Measurements from ENCODE around the gene CDC37L1. TPM values are rescaled to one million over a fixed set of nuclear protein-coding genes. Genes with fewer than 3 reads are reported as not detected.

The CDC37L1 gene
- total and polyA plus RNA-seq, 9 donors, result 14.6 to 24.2 (median 20.7) TPM

GRCh38 chr9:4739587-4740387 is 60.4 kb downstream of the CDC37L1 start:
- Histone ChIP-seq H3K9me3 (no peaks in the 10 kb centered on the region), H3K27ac (peak overlapping the region; percentile 86 to 87), H3K36me3 (no peaks in the 10 kb centered on the region), H3K4me1 (ENCODE audit: insufficient read depth) (peaks cover 10% of the 10 kb centered on the region), H3K4me3 (peak overlapping the region; percentile 74), H3K27me3 (no peaks in the 10 kb centered on the region)
- no peak for DNase-seq
- WGBS, 3 donors, result 13 to 22% (median 17%) methylated on average over 26 of the region's 26 CpGs
- intact Hi-C loops (cut with DNase I), result loop anchor here (2.0 to 10.0 kb wide), 5 partner anchors 47 to 855 kb away; partner anchors contain the start of genes PLPP6 (in 3 of the 4), CDC37L1 (in 2 of the 4) and SPATA6L (in 2 of the 4)
- TF ChIP-seq CTCF (IDR thresholded peaks at IDR 0.05) (no peak), POLR2A (IDR thresholded peaks at IDR 0.05) (no peak), EP300 (IDR thresholded peaks at IDR 0.05) (no peak)

- Histone ChIP-seq H3K27me3 (no peaks in the 10 kb centered on the region), H3K4me3 (peak overlapping the region; percentile 74), H3K36me3 (no peaks in the 10 kb centered on the region), H3K4me1 (ENCODE audit: insufficient read depth) (peaks cover 10% of the 10 kb centered on the region), H3K9me3 (no peaks in the 10 kb centered on the region), H3K27ac (peak overlapping the region; percentile 86 to 87)
- intact Hi-C loops (cut with DNase I), result loop anchor here (2.0 to 10.0 kb wide), 5 partner anchors 48 to 854 kb away; partner anchors contain the start of genes PLPP6 (in 3 of the 4), CDC37L1 (in 2 of the 4) and SPATA6L (in 2 of the 4)
- WGBS, 3 donors, result 0 to 2% (median 0%) methylated on average over 4 of the region's 4 CpGs
- no peak for DNase-seq
- TF ChIP-seq EP300 (IDR thresholded peaks at IDR 0.05), result no peak
- no peak for TF ChIP-seq CTCF (IDR thresholded peaks at IDR 0.05)
- no peak for TF ChIP-seq POLR2A (IDR thresholded peaks at IDR 0.05)
Observed at GRCh38 chr9:4740388-4740637, 60.9 kb downstream of the CDC37L1 start.

GRCh38 chr9:4740638-4741364 is 61.4 kb downstream of the CDC37L1 start, which contains the start of gene AK3:
AK3 (minus strand) TSS chr9:4741202; CDS start chr9:4741087, 115 bp downstream.
- peak within 1 kb of the TSS; percentile 86 to 87 for H3K27ac ChIP-seq
- H3K36me3 ChIP-seq, result no peaks in the 10 kb centered on the region
- no peaks in the 10 kb centered on the region for H3K9me3 ChIP-seq
- TF ChIP-seq CTCF (IDR thresholded peaks at IDR 0.05) (peak in 2 of 3 donors; percentile 23 to 50), POLR2A (IDR thresholded peaks at IDR 0.05) (peak; percentile 80), EP300 (IDR thresholded peaks at IDR 0.05) (no peak)
- H3K4me3 ChIP-seq, result peak within 1 kb of the TSS; percentile 74
- peak; percentile 89 to 95 (median 93) for DNase-seq
- H3K27me3 ChIP-seq, result no peaks in the 10 kb centered on the region
- WGBS, 3 donors, result 0 to 1% (median 0%) methylated on average over 62 to 84 of the region's 84 CpGs
- peaks cover 10% of the 10 kb centered on the region for H3K4me1 ChIP-seq (ENCODE audit: insufficient read depth)
- intact Hi-C loops (cut with DNase I), result loop anchor here (2.0 to 10.0 kb wide), 5 partner anchors 48 to 854 kb away; partner anchors contain the start of genes PLPP6 (in 3 of the 4), CDC37L1 (in 2 of the 4) and SPATA6L (in 2 of the 4)

GRCh38 chr9:4741365-4742089 is 62.2 kb downstream of the CDC37L1 start:
- 1 to 2% (median 1%) methylated on average over 40 to 54 of the region's 54 CpGs for WGBS, 3 donors
- peaks cover 10% of the 10 kb centered on the region for H3K4me1 ChIP-seq (ENCODE audit: insufficient read depth)
- intact Hi-C loops (cut with DNase I), result loop anchor here (2.0 to 10.0 kb wide), 5 partner anchors 49 to 853 kb away; partner anchors contain the start of genes PLPP6 (in 3 of the 4), CDC37L1 (in 2 of the 4) and SPATA6L (in 2 of the 4)

More at GRCh38 chr9:4741365-4742089, 62.2 kb downstream of the CDC37L1 start:
- Histone ChIP-seq H3K4me3 (peak overlapping the region; percentile 74), H3K27me3 (no peaks in the 10 kb centered on the region), H3K36me3 (no peaks in the 10 kb centered on the region), H3K9me3 (no peaks in the 10 kb centered on the region), H3K27ac (peak overlapping the region; percentile 86 to 87)
- peak in 3 of 5 donors; percentile 46 to 66 (median 51) for DNase-seq
- TF ChIP-seq POLR2A (IDR thresholded peaks at IDR 0.05) (no peak), EP300 (IDR thresholded peaks at IDR 0.05) (no peak), CTCF (IDR thresholded peaks at IDR 0.05) (no peak)
